Epithelial cell of proximal tubule (primary cell): ENCODE data around the gene ATP6V0A4. TPM values are rescaled to one million over a fixed set of nuclear protein-coding genes. Genes with fewer than 3 reads are reported as not detected.
"Not testable (repeated sequence)": the region's sequence is repeated elsewhere in the genome, so short reads cannot be mapped to it uniquely, and the experiment has no call there.

ENCODE experiments used
- DNase-seq: peaks from one replicate; pipeline ENCODE4 v3.0.0-alpha.2; 2011; ENCODE audit warnings: low read depth
- H3K4me3 ChIP-seq: 2 replicates; pipeline ENCODE4 v1.5.1; 2011; ENCODE audit warnings: low read depth, mild to moderate bottlenecking, low read length
- CTCF ChIP-seq: conservative IDR thresholded peaks from 2 replicates; pipeline ENCODE4 v1.5.1; 2012; ENCODE audit warnings: low read depth, mild to moderate bottlenecking, low read length
- total RNA-seq: library from RNA; depleted of rRNA; stranded (reverse); fragments of >200 nt; gene quantifications from 2 replicates; pipeline ENCODE4 v1.2.3, GENCODE V29; 2015

Gene ATP6V0A4
- total RNA-seq, 1 donor from 2014 or later: 0.58 TPM

- no peak overlapping the region for H3K4me3 ChIP-seq
- no peak for DNase-seq
- TF ChIP-seq CTCF: no peak
Measured at GRCh38 chr7:138804618-138805017, 6.6 kb upstream of the ATP6V0A4 start.

DNA sequence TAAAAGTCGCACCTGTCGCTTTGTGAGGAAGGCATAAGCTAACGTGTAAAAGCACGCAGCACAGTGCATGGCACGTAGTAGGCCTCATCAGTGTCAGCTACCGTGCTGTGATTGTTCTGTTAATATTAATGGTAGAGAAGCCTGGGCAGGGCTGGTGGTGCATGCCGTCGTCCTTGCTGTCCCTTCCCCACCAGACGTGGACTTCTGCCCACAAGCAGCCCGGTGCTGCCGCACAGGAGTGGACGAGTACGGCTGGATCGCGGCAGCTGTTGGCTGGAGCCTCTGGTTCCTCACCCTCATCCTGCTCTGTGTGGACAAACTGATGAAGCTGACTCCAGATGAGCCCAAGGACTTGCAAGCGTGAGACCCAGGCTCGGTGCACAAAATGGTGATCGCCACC, 4.7 kb upstream of the ATP6V0A4 start:
- no peak for TF ChIP-seq CTCF
- no peak overlapping the region for H3K4me3 ChIP-seq
- no peak for DNase-seq

GRCh38 chr7:138801256-138801655, 3.3 kb upstream of the ATP6V0A4 start:
- no peak for DNase-seq
- H3K4me3 ChIP-seq: no peak overlapping the region
- TF ChIP-seq CTCF: no peak

GRCh38 chr7:138799336-138800000, 1.5 kb upstream of the ATP6V0A4 start:
- no peak for DNase-seq
- H3K4me3 ChIP-seq: peak overlapping the region; percentile 28
- no peak for TF ChIP-seq CTCF

GRCh38 chr7:138798836-138799235, 840 bp upstream of the ATP6V0A4 start:
- DNase-seq: no peak
- no peak for TF ChIP-seq CTCF
- H3K4me3 ChIP-seq: peak overlapping the region; percentile 28

- TF ChIP-seq CTCF: peak; percentile 28
- not testable (repeated sequence) for H3K4me3 ChIP-seq, DNase-seq
Measured at GRCh38 chr7:138797046-138797445, 950 bp downstream of the ATP6V0A4 start.

DNA sequence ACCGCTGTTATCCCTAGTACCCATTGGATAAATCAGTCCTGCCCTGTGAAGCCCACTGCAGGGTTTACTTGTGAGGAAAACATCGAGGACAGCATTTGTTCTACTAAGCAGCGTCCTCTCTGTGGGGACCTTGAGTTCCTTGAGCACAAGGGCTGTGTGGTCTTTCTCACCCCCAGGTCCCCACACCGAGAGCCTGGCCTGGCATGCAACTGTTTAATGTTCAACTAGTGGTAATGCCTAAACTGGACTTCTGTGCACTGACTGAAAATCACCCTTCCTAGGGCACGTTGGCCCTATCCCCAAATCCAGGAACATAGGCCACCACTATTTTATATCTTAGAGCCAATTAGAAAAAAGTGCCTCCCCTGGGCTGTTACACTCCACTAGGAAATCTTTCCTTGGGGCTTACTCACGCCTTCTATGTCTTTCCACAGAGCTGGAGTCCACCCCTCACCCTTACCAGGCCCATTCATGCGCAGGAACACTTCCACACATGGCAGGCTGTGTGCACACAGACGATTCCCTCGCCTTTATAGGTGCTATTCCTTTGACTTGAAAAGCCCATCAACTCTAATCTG, 1.9 kb downstream of the ATP6V0A4 start:
- peak; percentile 43 for DNase-seq
- H3K4me3 ChIP-seq: no peak overlapping the region
- no peak for TF ChIP-seq CTCF
